ENCODE data around the gene CAPN11.

Gene CAPN11

DNA sequence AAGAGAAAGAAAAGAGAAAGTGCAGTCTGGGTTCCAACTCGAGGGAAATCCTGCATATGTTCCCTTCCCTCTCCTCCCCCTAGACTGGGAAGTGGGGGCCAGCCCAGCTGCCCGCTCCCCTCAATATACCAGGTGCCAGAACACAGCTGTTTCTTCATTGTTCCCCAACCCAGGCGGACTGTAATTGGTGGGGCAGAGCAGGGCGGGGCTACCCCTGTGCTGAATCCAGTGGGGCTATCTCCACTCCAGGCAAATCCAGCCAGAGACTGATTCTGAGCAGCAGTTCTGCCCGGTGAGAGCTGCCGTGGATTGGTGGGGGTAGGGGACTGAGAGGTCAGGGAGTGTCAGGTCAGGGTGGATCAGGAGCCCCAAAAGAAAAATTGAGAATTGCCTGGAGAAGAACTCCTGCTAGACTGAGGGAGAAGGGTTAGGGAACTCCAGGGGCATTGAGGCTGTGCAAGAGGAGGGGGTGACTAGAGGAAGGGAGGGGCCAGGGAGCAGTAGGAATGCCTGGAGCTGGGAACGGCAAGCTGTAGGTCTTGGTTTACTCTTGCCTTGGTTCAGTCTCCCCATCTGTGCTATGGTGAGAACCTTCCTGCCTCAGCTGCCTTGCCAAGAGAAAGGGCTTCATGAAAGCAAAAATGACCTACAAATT lies 58.2 kb downstream of the CAPN11 start, which contains the start of gene MYMX:
MYMX (plus strand) TSS at position 250 of the 655 bp plus-strand sequence. CDS start 546 bp downstream, outside the sequence.
- TF ChIP-seq, protein P1, sequence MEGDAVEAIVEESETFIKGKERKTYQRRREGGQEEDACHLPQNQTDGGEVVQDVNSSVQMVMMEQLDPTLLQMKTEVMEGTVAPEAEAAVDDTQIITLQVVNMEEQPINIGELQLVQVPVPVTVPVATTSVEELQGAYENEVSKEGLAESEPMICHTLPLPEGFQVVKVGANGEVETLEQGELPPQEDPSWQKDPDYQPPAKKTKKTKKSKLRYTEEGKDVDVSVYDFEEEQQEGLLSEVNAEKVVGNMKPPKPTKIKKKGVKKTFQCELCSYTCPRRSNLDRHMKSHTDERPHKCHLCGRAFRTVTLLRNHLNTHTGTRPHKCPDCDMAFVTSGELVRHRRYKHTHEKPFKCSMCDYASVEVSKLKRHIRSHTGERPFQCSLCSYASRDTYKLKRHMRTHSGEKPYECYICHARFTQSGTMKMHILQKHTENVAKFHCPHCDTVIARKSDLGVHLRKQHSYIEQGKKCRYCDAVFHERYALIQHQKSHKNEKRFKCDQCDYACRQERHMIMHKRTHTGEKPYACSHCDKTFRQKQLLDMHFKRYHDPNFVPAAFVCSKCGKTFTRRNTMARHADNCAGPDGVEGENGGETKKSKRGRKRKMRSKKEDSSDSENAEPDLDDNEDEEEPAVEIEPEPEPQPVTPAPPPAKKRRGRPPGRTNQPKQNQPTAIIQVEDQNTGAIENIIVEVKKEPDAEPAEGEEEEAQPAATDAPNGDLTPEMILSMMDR (IDR thresholded peaks at IDR 0.05; ENCODE audit: low read depth, low read length, missing control alignments) = no peak
- DNase-seq (ENCODE audit: low read depth) = no peak
- H3K4me3 ChIP-seq (ENCODE audit: low read depth, low read length) = no peak within 1 kb of the TSS
- in situ Hi-C loops (cut with HindIII; ENCODE audit: low sequenced_read_pairs) = no loop called here

DNA sequence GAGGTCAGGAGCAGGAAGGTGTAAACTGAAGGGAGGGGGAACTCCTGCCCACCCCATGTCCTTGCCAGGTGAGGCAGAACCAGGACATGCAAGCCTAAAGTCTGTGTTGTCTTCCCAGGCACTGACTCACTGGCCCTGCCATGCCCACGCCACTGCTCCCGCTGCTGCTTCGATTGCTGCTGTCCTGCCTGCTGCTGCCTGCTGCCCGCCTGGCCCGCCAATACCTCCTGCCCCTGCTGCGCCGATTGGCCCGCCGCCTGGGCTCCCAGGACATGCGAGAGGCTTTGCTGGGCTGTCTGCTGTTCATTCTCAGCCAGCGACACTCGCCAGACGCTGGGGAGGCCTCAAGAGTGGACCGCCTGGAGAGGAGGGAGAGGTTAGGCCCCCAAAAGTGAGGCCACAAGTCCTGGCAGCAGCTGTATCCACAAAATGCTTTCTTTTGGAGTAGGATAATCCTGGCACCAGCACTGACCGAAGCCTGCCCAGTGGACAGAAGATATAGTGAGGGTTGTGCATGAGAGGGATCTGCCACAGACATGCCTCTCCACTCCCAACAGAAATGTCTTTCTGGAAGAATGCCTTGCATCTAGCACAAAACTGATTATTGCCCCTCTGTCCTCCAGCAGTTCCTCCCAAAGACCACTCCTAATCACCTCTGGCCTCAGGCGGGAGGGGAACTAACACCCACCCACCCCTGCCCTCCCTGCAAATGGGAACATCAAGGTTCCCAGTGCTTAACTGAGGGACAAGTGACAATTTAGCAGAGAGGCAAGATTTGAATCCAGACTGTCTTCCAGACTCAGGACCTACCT lies 58.9 kb downstream of the CAPN11 start:
- no peak for DNase-seq (ENCODE audit: low read depth)
- H3K4me3 ChIP-seq (ENCODE audit: low read depth, low read length) = no peak overlapping the region
- TF ChIP-seq, protein P1 (IDR thresholded peaks at IDR 0.05; ENCODE audit: low read depth, low read length, missing control alignments) = no peak
- in situ Hi-C loops (cut with HindIII; ENCODE audit: low sequenced_read_pairs) = no loop called here

DNA sequence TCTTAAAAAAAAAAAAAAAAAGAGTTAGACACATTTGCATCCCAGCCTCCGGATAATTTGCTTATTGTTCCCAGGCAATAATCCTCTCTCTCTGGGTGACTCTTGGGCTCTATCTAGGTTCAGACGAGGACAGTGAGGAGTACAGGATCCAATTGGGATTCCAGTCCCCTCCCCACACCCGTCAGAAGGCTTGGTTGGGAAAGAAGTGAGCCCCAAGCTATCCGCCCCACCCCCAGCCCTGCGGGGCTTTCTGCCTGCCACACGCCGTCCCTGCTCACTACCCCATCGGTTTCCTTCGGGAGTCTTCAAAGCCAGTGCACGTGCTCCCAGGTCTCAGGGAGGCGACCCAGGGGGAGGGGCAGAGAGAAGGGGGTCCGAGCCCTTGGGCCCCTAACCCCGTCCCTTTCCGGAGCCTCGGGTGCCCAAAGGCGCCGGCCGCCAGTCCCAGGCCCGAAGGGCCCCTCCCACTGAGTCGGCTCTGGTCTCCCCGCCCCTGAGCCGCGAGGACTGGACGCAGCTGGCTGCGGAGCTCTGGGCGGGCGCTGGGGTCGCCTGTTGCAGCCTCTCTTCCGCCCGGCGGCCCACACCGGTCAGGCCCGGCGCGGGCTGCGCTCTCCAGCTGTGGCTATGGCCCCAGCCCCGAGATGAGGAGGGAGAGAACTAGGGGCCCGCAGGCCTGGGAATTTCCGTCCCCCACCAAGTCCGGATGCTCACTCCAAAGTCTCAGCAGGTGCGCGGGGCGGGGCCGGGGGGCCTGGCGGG lies 60.6 kb downstream of the CAPN11 start:
- in situ Hi-C loops (cut with HindIII; ENCODE audit: low sequenced_read_pairs) = no loop called here
- TF ChIP-seq, protein P1 (IDR thresholded peaks at IDR 0.05; ENCODE audit: low read depth, low read length, missing control alignments) = no peak
- H3K4me3 ChIP-seq (ENCODE audit: low read depth, low read length) = peak overlapping the region; percentile 20
- DNase-seq (ENCODE audit: low read depth) = no peak

DNA sequence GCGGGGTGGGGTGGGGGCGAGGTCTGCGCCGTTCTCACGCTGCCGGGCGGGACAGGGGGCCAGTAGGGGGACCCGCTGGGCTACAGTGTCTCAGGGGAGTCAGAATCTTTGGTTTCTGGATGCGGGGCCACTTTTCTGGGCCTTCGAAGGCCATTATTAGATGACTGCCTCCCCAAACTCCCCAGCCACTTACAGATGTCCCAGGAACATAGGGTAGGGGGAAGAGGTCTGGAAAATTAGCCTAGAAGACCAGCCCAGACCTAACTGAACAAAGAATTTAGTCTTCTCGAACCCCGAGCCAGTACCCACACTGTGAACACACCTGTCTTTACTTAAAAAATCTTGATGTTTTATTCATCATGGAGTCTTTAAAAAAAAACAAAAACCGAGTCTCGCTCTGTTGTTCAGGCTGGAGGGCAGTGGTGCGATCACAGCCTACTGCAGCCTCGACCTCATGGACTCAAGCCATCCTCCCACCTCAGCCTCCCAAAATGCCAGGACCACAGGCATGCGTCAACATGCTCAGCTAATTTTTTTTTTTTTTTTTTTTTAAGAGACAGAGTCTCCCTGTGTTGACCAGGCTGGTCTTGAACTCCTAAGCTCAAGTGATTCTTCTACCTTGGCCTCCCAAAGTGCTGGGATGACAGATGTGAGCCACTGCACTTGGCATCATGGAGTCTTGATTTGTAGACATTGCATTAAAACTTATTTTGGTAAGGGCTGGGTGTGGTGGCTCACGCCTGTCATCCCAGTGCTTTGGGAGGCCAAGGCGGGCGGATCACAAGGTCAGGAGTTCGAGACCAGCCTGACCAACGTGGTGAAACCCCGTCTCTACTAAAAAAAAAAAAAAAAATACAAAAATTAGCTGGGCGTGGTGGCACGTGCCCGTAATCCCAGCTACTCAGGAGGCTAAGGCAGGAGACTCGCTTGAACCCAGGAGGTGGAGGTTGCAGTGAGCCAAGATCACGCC lies 61.5 kb downstream of the CAPN11 start:
- TF ChIP-seq, protein P1 (IDR thresholded peaks at IDR 0.05; ENCODE audit: low read depth, low read length, missing control alignments) = no peak
- no peak overlapping the region for H3K4me3 ChIP-seq (ENCODE audit: low read depth, low read length)
- in situ Hi-C loops (cut with HindIII; ENCODE audit: low sequenced_read_pairs) = no loop called here
- no peak for DNase-seq (ENCODE audit: low read depth)

DNA sequence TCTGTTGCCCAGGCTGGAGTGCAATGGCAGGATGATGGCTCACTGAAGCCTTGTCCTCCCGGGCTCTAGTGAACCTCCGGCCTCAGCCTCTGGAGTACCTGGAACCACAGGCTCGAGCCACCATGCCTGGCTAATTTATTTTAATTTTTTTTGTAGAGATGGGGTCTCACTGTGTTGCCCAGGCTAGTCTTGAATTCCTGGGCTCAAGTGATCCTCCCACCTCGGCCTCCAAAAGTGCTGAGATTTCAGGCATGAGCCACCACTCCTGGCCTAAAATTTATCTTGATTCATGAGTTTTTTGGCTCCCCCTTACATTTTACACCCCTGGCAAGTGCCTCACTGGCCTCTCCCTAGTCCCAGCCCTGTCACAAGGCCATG lies 62.3 kb downstream of the CAPN11 start:
- DNase-seq (ENCODE audit: low read depth) = no peak
- no peak overlapping the region for H3K4me3 ChIP-seq (ENCODE audit: low read depth, low read length)
- TF ChIP-seq, protein P1 (IDR thresholded peaks at IDR 0.05; ENCODE audit: low read depth, low read length, missing control alignments) = no peak
- in situ Hi-C loops (cut with HindIII; ENCODE audit: low sequenced_read_pairs) = no loop called here
